ENCODE measurements around the gene RGL1.

GRCh38 chr1:183804387-183804786, 533 bp upstream of the RGL1 start:
- TF ChIP-seq CTCF (IDR thresholded peaks at IDR 0.05; ENCODE audit: extremely low read depth in 1 of 2, insufficient read depth in 1 of 2, low read depth in 1 of 2, low read length in 2 of 2) (no peak), POLR2A (IDR thresholded peaks at IDR 0.05; ENCODE audit: low read depth, low read length) (no peak), MAX (IDR thresholded peaks at IDR 0.05; ENCODE audit: insufficient read depth, insufficient read length) (no peak)

Data from endothelial cell of umbilical vein (primary cell).